COLO668 (cell line): ENCODE measurements around the gene LARP6.
A peak's percentile ranks its signal among the peaks of the same experiment; 100 is the strongest.
"Not testable (repeated sequence)": the region's sequence is repeated elsewhere in the genome, so short reads cannot be mapped to it uniquely, and the experiment has no call there.

Experiments used
- DNase-seq: peaks from one replicate; lab custom pipeline; 2025; ENCODE audit not compliant: unreplicated experiment; lab: John Stamatoyannopoulos, UW

LARP6 gene

DNA sequence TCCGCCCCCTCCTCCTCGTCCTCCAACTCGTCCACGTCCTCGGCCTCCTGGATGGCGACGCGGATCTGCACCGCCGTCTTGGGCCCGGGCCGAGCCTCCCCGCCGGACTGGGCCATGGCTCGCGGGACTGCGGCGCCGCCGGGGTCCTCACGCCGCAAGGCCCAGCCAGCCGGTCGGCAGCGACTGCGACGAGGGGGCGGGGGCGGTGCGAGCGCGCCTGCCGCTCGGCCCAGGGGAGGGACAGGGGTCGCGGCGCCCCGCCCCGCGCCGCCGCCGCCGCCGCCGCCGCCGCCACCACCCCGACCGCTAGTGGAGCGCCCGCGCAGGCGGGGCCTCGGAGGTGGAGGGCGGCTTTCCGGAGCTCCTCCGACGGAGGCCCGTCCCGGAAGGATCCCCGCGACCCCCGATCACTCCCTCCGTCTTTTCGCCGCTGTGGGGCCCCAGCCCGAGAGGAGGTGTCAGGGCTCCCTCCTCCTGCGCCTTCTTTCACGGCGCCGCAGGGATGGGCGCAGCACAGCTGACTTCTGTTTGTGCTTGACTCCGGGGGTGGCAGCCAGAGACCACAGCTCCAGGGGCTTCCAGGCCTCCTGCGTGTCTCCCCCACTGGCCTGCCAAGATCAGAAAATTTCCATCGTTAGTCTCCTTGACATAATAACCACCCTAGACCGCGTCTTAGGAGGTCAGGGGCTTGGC, at the start of gene LARP6:
LARP6 (minus strand) TSS at position 185 of the 693 bp plus-strand sequence; CDS start at position 116, 69 bp downstream.
- DNase-seq = peak; percentile 66

DNA sequence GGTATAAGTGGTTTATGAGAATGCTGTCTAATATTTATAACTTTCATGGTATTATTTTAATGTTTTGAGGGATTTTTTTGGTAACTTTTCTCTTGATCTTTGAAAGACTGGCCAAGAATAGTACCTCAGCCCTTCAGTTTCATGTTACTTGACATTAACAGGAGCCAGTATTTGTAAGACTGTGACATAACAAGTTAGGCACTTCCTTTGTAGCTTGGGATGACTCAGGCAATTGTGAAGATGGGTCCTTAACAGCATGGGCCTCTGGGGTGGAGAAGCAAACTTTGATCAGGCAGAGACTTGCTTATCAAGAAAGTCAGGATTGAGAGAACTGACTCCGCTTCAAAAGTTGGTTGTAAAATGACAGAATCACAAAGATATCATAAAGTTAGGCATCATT, 48.1 kb upstream of the LARP6 start:
- DNase-seq = no peak

DNA sequence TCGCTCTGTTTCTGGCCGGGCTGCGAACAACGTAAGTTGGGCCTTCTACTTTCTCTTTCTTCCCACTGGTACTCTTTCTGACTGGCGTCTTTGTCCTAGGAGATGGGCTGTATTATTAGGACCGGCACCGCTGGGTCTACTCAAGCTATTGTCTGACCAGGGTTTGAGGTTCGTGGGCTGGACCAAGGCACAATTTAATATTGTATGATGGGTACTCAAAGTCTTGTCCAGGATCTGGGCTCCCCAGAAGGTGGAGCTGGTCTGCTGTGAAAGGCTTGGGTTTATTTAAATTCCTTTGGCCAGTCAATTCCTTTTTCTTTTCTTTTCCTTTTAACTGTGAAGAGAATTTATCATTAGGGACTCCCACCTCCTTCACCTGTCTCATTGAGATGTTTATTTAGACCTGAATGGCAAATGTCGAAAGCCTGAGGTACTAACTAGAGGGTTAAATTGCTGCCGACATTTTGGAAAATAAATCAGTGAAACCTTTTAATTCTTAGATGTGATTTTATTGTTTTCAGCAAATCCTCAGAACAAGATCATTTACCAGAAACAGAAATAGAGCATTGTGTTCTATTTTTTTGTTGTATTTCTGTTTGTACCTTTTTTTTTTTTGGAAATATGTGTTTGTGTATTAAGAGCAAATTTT, 39.1 kb upstream of the LARP6 start:
- peak; percentile 55 for DNase-seq

DNA sequence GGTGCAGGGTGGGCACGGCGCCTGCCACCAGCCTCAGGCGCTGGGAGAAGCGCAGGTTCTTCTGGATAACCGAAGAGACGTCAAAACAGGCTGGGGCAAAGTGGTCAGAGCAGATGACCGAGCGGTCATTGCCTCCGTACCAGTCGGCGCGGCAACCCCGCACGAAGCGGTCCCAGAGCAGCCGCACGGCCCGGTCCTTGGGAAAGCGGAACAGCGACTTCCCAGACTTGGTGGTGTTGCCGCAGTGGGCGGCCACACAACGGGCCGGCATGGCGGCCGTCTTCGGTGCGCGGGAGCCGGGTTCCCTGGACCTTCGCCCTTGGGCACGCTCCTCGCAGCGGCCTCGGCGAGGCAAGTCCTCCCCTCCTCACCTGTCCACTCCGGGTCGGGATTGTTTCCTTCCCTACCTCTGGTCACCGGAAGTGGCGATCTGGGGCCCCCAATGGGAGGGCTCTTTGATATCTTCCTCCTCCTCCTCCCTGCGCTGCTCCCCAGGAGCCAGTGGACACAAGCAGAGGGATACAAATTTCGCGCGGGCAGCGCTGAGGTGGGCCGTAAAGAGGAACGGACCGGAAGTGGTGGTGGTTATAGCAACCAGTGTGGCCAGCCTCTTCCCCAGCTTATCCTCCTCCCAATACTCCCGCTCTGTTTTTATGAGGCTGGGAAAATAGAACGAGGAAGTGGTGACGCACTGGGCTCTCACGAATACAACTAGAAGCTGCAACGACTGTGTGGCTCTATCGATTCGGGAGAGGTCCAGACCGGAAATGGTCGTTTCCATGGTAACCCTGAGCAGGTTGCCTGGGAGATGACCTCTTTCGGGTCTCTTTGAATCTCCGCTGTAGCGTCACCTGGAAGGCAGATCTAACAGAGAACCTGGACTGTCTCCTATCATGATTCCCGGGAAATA, 38.3 kb upstream of the LARP6 start, which contains the start of the genes LRRC49 and THAP10:
LRRC49 (plus strand) TSS at position 825 of the 910 bp plus-strand sequence; CDS start at position 894, 69 bp downstream.
THAP10 (minus strand) TSS at position 432 of the 910 bp plus-strand sequence; CDS start at position 271, 161 bp downstream.
- DNase-seq = peak; percentile 93

DNA sequence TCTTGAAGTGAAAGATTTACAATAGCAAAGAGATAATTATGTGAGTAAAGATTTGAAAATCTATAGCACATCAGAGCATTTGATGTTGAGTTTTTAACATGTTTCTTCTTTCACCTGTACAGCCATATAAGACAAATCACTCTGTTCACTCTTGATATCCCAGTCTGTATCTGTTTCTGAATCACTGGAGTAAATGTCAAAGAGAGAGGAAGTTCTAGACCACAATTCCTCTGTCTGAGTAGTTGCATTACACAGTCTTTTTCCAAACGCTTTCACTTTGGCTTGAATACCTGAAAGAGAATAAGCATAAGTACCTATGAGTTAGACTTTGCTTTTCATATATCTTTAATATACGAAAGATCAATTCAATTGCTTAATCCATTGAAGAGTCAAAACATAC, 28.4 kb upstream of the LARP6 start:
- no peak for DNase-seq

DNA sequence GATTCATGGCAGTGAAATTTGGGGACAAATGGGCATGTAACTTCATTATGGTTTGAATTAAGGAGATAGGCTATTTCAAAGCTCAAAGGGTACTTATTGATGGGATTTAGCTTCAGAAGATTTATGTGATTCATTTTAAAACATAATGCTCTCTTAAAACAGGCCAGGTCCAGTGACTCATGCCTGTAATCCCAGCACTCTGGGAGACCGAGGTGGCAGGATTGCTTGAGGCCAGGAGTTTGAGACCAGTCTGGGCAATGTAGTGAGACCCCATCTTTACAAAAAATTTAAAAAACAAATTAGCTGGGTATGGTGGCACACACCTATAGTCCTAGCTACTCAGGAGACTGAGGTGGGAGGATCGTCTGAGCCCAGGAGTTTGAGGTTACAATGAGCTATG, 26.8 kb upstream of the LARP6 start:
- no peak for DNase-seq

DNA sequence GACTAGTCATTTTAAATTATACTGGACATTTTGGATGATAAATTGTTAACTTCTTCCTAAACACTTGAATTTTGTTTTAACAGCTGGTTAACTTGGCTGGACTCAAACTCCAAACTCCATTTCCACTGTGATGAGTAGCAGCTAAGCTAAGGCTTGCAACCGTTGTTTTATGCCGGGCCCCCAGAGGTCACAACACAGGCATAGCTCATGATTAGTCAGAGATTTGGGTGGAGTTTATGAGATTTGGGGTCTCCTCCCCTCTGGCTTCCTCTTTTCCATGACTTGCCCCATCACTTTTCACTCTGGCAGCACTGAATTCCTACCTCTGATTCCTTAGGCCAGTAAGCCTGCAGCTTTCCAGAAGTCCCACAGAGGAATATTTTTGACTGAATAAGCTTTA, 25.4 kb upstream of the LARP6 start:
- no peak for DNase-seq

DNA sequence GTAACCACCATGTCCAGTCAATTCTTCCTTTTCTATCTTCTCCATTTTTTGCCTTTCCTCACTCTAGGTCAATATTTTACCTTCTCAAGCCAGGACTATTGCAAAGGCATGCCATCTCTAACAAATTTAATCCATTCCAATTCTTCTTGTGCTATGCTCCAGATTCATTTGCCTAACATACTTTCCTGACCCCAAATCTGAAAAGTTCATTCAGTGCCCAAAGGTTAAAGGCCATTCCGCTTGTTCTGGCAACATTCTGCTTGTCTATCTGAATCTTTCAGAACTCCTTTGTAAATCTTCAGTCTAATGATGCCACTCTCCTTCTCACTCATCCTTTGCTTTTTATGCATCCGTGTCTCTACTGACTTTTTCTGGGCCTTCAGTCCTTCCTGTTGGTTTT, 22.7 kb upstream of the LARP6 start:
- no peak for DNase-seq

DNA sequence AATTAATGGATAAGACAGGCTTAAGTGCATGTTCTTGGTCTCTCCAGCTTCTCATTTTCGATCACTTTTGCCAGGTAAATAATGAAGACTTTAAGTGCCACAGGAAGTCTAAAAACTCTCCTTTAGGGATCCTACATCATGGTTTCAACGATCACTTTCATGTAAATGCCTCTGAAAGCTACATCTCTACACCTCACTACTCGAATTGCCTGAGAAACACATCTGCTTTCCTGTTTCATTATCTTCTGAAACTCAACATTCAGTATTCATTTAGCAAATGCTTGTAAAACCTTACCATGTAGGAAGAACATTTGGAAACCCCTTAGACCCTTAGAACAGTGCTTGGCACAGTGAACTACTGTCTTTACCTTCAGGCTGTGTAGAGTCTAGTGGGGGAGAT, 22.1 kb upstream of the LARP6 start:
- no peak for DNase-seq

DNA sequence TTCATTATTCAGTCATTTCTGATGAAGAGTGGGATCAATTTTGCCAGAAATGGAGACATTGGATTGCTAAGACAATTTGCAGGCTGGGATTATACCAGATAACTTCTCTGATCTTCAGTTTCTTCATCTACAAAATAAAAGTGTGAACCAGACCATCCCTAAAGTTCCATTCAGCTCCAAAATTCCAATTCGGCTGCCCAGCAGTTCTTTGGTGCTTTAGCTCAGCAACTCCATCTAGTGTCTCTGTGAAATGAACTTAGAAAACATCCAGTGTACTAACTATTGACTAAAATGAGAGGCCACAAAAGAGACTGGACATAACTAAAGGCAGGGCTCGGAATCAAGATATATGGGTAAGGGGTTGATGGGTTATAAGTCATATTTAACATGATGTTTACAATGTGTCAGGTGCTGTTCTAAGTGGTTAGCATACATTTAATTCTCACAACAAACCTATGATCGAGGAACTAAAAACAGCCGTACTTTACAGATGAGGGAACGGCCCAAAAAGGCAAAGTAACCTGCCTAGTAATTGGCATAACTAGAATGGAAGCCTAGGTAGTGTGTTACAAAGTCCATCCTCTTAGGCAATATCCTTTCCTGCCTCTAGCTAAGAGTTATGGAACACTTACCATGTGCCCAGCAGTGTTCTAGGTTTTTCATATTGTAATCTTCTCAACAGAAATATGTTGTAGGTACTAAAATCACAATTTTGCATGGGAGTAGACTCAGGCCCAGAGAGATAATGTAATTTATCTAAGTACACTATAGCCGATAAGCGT, 21.2 kb upstream of the LARP6 start:
- DNase-seq = no peak

DNA sequence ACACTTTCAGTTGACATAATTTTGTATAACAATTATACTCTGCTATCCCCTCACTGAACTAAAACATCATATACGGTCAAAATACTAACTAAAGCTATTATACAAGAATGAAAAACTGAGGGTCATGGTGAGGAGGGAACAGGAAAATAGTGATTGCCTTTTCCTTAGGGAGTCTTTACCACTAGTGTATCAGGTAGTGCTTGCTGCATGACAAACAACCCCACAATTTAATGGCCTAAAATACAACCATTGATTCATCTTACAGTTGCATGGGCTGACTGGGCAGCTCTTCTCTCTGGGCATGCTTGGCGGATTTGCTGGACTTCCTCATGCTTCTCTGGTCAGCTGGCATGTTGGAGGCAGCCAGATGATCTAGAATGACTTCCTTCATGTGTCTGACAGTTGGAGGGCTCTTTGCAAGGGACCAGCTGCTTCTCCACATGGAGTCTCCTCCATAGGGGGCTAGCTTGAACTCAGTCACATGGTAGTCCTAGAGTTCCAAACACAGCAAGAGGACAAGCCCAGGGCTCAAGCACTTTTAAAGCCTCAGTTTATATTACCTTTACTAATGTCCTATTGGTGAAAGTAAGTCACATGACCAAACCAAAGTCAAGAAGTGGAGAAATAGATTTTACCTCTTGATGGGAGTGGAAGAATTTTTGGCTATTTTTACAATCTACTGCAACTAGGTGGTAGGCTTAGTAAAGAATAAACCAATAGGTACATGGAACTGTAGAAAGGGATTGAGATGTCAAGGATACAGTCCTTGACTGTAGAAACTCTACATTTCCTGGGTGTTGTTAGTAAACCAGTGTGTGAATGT, 19.5 kb upstream of the LARP6 start:
- DNase-seq = no peak

DNA sequence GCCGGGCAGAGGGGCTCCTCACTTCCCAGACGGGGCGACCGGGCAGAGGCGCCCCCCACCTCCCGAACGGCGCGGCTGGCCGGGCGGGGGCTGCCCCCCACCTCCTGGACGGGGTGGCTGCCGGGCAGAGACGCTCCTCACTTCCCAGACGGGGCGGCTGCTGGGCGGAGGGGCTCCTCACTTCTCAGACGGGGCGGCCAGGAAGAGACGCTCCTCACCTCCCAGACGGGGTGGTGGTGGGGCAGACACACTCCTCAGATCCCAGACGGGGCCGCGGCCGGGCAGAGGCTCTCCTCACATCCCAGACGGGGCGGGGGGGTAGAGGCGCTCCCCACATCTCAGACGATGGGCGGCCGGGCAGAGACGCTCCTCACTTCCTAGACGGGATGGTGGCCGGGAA, 17.5 kb upstream of the LARP6 start:
- not testable (repeated sequence) for DNase-seq

DNA sequence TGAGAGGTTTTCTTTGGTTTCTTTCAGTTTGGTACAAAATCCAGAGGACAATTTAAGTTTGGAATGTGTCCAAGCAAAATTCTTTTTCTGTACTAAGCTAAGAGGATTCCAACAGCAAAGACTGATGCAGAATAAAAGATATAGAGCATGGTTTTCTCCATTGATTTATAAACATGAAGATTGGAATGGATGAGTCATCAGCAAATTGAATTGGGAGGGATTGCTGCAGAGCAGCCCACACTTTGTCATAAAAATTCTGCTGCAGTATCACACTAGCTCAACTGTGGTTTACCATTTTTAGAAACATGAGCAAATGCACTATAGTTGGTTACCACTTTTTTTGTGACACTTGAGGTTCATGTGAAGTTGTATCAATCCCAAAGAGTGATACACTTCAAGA, 16.1 kb upstream of the LARP6 start:
- no peak for DNase-seq

DNA sequence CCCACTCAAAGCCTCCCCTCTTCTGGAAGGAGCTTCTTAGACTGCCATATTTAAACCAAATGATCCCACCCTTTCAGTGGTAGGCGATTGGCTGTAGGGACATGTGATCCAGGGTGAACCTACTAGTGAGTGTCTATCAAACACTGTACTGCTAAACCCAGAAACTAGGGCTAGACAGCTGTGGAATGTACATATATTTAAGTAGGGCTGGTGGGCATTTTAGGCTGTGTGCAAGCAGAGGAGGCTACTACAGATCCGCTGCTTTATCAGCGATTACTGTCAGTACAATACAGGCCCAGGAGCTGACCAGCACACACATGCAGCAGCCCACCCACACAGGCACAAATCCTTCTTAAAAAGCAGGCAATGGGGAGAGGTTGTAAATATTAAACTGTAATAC, 15.4 kb upstream of the LARP6 start:
- no peak for DNase-seq

DNA sequence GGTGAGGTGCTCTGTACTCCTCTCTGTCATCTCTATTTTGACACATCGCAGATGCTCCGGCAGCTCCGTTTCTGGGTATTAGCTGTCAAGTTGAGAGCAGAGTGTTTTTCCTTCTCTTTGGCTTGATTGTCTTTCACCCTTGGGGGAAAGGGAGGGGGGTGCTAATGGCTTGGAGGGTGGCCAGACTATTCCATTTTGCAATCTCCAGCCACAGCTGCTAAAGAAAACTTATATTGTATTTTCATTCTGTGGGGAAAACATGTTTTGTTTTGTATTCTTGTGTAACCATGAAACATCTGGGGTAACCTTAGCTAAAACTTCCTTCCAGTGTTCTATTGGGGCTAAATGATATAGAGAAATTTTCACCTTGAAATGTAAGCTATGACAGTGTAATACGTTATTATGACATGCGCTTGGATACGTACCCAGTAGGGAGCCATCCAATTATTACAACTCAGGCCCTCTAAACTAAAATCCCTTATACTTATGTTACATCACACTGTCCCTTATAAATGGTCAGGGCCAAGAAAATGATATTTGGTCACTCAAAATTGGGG, 14.0 kb upstream of the LARP6 start:
- no peak for DNase-seq

DNA sequence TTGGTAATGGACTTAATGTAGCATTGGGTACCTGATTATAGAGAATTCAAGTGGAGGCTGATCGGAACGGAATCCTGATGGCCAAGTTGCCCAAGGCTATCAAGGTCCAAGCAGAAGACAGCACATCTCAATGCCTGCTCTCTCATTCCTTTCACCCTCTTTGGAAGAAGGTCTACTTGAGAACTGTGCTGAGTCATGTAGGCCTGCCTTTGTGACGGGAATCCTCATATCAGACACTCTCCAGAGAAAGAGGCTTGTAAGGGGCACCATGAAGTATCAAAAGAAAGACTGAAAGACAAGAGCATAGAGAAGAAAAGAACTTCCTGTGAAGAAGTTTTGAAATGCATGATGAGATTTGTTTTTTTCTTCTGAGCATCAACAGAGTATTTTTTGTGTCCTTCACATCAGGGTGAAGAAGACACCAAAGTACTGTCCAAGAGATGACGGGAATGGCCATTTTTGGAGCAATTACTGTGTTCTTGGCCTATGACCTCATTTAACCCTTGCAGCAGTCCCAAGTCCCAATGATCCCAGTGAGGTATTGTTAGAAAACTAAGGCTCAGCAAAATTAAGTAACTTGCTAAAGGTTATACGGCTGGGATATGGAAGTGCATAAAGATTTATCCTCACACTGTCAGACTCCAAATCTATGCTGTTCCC, 13.2 kb upstream of the LARP6 start:
- DNase-seq = no peak

DNA sequence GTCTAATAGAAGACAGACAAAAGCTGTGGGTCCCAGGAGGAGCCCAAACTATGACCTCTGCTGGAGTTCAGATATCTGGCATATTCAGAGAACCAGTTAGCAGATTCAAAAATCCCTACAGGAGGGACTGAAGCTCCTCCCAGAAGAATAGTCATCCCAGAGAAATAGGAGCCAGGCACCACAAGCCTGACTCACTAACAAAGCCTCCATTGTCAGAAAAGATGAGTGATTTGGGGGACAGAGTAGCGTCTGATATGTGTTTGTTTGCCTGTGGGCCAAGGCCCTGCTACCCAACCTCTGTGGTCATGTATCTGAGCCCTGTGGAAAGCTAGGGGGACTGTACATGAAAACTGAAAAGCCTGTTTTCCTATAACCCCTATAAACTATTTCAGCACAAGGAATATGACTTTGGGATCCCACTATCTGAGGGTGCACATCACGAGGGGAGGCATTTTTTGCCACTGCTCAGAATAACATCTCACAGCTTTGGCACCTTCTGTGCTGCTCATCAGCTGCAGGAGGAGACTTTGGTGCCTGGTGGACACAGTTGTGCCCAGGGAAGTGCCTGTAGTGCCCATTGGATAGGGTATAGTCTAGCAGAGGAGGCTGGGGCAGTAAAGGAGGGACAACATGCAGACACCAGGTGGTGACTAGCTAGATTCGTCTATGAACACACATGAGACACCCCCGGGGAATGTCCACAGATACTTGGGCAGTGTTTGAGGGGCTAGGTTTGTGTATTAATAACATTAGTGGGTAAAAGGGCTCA, 9.7 kb upstream of the LARP6 start:
- no peak for DNase-seq

DNA sequence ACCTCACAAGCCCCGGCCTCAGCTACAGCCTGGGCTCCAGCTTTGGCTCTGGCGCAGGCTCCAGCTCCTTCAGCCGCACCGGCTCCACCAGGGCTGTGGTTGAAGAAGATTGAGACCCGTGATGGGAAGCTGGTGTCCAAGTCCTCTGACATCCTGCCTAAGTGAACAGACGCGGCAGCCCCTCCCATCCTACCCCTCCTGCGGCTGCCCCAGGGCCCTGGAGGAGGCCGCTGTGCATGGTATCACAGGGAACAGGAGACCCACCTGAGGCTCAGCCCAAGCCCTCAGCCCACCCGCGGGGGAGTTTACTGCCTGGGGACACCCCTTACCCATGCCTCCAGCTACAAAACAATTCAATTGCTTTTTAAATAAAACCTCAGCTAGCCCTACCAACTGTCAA, 6.0 kb upstream of the LARP6 start:
- no peak for DNase-seq
